SK-N-SH treated with all-trans-retinoic acid at 6 μM for 48 hours (cell line): ENCODE measurements around the gene HOXC13.

Experiments
- ATAC-seq: fragments of 200-7000 bp; cut with Tn5 transposase; 3 replicates; pipeline ENCODE4 v1.9.1; 2020; ENCODE audit warnings: mild to moderate bottlenecking, moderate library complexity
- ARNTL ChIP-seq: fragments of 450-650 bp; formaldehyde crosslinking; IDR thresholded peaks from 2 replicates; pipeline ENCODE4 v1.5.0; 2020; ENCODE audit warnings: low read depth, mild to moderate bottlenecking, moderate library complexity, borderline replicate concordance
- BACH2 ChIP-seq: fragments of 250-450 bp; sonication (Bioruptor Pico); IDR thresholded peaks from 2 replicates; pipeline ENCODE4 v1.9.0; 2021; ENCODE audit warnings: mild to moderate bottlenecking, borderline replicate concordance
- CREB5 ChIP-seq: fragments of 250-450 bp; sonication (Bioruptor Pico); IDR thresholded peaks from 2 replicates; pipeline ENCODE4 v1.5.1; 2020; ENCODE audit warnings: low read depth, mild to moderate bottlenecking, moderate library complexity
- CSDC2 ChIP-seq: fragments of 250-450 bp; sonication (Bioruptor Pico); IDR thresholded peaks from 2 replicates; pipeline ENCODE4 v1.5.0; 2020; ENCODE audit warnings: mild to moderate bottlenecking, moderate library complexity
- CSRNP3 ChIP-seq: fragments of 250-450 bp; sonication (Bioruptor Pico); IDR thresholded peaks from 2 replicates; pipeline ENCODE4 v1.5.1; 2021; ENCODE audit warnings: mild to moderate bottlenecking, moderate library complexity
- ESRRG ChIP-seq: fragments of 250-450 bp; sonication (Bioruptor Pico); IDR thresholded peaks from 2 replicates; pipeline ENCODE4 v1.6.1; 2021; ENCODE audit warnings: mild to moderate bottlenecking
- GLIS3 ChIP-seq: fragments of 250-450 bp; sonication (Bioruptor Pico); IDR thresholded peaks from 2 replicates; pipeline ENCODE4 v1.5.0; 2020; ENCODE audit warnings: mild to moderate bottlenecking, moderate library complexity
- ISL1 ChIP-seq: fragments of 250-450 bp; sonication (Bioruptor Pico); IDR thresholded peaks from 2 replicates; pipeline ENCODE4 v2.1.2; 2022; ENCODE audit warnings: mild to moderate bottlenecking, moderate library complexity
- OSR1 ChIP-seq: fragments of 250-450 bp; sonication (Bioruptor Pico); IDR thresholded peaks from 2 replicates; pipeline ENCODE4 v1.8.0; 2022; ENCODE audit warnings: moderate library complexity, mild to moderate bottlenecking, inconsistent platforms
- POU6F1 ChIP-seq: fragments of 250-450 bp; sonication (Bioruptor Pico); IDR thresholded peaks from 2 replicates; pipeline ENCODE4 v1.8.0; 2021; ENCODE audit warnings: low read depth, mild to moderate bottlenecking, moderate library complexity, borderline replicate concordance
- PPARA ChIP-seq: fragments of 250-450 bp; sonication (Bioruptor Pico); IDR thresholded peaks from 2 replicates; pipeline ENCODE4 v1.5.0; 2020; ENCODE audit warnings: mild to moderate bottlenecking, borderline replicate concordance
- RARB ChIP-seq: fragments of 250-450 bp; sonication (Bioruptor Pico); IDR thresholded peaks from 2 replicates; pipeline ENCODE4 v1.8.0; 2021; ENCODE audit warnings: mild to moderate bottlenecking, moderate library complexity
- SNAI2 ChIP-seq: fragments of 250-450 bp; sonication (Bioruptor Pico); IDR thresholded peaks from 2 replicates; pipeline ENCODE4 v1.5.0; 2020; ENCODE audit warnings: mild to moderate bottlenecking, moderate library complexity
- TCF4 ChIP-seq: fragments of 250-450 bp; sonication (Bioruptor Pico); IDR thresholded peaks from 2 replicates; pipeline ENCODE4 v1.8.0; 2021; ENCODE audit warnings: mild to moderate bottlenecking, moderate library complexity, borderline replicate concordance
- TOX ChIP-seq: fragments of 250-450 bp; sonication (Bioruptor Pico); IDR thresholded peaks from 2 replicates; pipeline ENCODE4 v1.8.0; 2021; ENCODE audit warnings: mild to moderate bottlenecking, moderate library complexity, borderline replicate concordance
- ZFP3 ChIP-seq: fragments of 250-450 bp; sonication (Bioruptor Pico); IDR thresholded peaks from 2 replicates; pipeline ENCODE4 v1.5.0; 2020; ENCODE audit warnings: mild to moderate bottlenecking, moderate library complexity
- ZFP30 ChIP-seq: fragments of 450-650 bp; formaldehyde crosslinking; IDR thresholded peaks from 2 replicates; pipeline ENCODE4 v1.5.0; 2022; ENCODE audit warnings: mild to moderate bottlenecking, moderate library complexity
- ZNF565 ChIP-seq: fragments of 450-650 bp; formaldehyde crosslinking; conservative IDR thresholded peaks from 2 replicates; pipeline ENCODE4 v1.5.0; 2020; ENCODE audit warnings: low read depth, mild to moderate bottlenecking, moderate library complexity
- ZNF70 ChIP-seq: fragments of 450-650 bp; formaldehyde crosslinking; IDR thresholded peaks from 2 replicates; pipeline ENCODE4 v1.5.0; 2020; ENCODE audit warnings: mild to moderate bottlenecking, moderate library complexity
- ZNF8 ChIP-seq: fragments of 450-650 bp; formaldehyde crosslinking; IDR thresholded peaks from 2 replicates; pipeline ENCODE4 v1.5.0; 2020; ENCODE audit warnings: mild to moderate bottlenecking, moderate library complexity
- TF ChIP-seq, protein P1 (sequence below): fragments of 250-450 bp; sonication (Bioruptor Pico); IDR thresholded peaks from 2 replicates; pipeline ENCODE4 v1.5.0; 2020; ENCODE audit warnings: mild to moderate bottlenecking, moderate library complexity

HOXC13 gene

DNA sequence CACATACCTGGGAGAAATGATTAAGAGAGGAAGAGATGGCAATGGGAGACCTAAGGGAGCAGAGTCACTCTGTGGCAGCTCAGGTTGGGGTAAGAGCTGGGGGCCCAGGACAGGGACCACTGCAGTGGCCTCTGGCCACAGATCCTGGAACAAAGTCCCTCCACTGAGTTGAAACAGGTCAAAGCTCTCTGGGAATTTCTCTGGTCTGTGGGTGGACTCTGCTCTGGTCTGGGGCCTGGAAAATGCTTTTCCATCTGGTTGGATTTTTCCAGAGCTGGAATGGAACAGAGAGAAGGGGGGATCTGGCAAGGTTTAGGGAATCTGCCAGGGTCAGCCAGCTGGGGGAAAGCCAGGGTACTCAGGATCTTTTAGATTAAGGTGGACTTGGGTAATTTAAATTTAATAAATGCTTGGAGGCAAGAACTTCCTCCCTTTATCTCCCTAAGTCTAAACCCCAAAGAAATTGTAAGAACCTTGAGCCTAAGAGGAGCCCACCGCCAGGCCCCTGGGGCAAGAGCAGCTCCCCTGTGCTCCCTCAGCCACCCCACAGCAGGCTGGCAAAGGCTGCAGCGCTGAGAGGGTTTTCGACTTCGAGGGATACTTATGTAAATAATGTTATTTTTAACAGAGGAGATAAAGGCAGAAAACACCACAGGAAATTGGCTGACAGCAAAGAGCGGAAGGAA is 50.1 kb downstream of the HOXC13 start:
- peak; percentile 2; the same call in 2 of the 3 replicates for ATAC-seq
- TF ChIP-seq, protein P1, sequence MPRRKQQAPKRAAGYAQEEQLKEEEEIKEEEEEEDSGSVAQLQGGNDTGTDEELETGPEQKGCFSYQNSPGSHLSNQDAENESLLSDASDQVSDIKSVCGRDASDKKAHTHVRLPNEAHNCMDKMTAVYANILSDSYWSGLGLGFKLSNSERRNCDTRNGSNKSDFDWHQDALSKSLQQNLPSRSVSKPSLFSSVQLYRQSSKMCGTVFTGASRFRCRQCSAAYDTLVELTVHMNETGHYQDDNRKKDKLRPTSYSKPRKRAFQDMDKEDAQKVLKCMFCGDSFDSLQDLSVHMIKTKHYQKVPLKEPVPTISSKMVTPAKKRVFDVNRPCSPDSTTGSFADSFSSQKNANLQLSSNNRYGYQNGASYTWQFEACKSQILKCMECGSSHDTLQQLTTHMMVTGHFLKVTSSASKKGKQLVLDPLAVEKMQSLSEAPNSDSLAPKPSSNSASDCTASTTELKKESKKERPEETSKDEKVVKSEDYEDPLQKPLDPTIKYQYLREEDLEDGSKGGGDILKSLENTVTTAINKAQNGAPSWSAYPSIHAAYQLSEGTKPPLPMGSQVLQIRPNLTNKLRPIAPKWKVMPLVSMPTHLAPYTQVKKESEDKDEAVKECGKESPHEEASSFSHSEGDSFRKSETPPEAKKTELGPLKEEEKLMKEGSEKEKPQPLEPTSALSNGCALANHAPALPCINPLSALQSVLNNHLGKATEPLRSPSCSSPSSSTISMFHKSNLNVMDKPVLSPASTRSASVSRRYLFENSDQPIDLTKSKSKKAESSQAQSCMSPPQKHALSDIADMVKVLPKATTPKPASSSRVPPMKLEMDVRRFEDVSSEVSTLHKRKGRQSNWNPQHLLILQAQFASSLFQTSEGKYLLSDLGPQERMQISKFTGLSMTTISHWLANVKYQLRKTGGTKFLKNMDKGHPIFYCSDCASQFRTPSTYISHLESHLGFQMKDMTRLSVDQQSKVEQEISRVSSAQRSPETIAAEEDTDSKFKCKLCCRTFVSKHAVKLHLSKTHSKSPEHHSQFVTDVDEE (CRISPR knock-in tag): no peak
- TF ChIP-seq ZNF565 (CRISPR knock-in tag): no peak
- TF ChIP-seq CSRNP3: no peak
- TF ChIP-seq ZFP30: no peak
- no peak for TF ChIP-seq OSR1
- no peak for TF ChIP-seq PPARA
- TF ChIP-seq TOX: no peak
- no peak for TF ChIP-seq ZNF8
- TF ChIP-seq CSDC2: no peak
- no peak for TF ChIP-seq ZFP3
- TF ChIP-seq SNAI2: no peak
- TF ChIP-seq RARB: no peak

DNA sequence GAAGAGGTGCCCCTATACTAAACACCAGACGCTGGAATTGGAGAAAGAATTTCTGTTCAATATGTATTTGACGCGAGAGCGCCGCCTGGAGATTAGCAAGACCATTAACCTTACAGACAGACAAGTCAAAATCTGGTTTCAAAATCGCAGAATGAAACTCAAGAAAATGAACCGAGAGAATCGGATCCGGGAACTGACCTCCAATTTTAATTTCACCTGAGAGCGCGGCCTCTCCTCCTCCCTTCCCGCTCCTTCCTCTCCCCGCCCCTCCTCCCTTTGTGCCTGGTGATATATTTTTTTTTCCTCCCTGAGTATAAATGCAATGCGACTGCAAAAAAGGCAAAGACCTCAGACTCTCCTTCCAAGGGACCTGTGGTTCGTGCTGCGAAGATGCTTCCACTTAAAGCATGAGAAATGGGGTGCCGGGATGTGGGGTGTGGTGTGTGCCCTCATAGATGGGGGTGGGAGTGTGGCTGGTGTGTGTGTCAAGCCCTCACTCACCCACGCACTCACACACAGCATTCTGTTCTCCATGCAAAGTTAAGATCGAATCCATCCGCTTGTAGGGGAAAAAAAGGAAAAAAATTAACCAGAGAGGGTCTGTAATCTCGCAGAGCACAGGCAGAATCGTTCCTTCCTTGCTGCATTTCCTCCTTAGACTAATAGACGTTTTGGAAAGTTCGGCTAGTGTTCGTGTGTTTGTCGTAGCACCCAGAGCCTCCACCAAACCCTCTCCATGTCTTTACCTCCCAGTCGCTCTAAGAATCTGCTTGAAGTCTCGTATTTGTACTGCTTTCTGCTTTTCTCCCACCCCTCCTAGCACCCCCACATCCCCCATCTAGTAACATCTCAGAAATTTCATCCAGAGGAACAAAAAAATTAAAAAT is 50.8 kb downstream of the HOXC13 start:
- ATAC-seq: peak; percentile 48
- TF ChIP-seq TOX (no peak), GLIS3 (CRISPR knock-in tag) (no peak), ISL1 (no peak), PPARA (no peak), ARNTL (CRISPR knock-in tag) (no peak), CREB5 (CRISPR knock-in tag) (no peak), BACH2 (CRISPR knock-in tag) (no peak), TCF4 (no peak), OSR1 (no peak)

GRCh38 chr12:53990311-53991076 is 51.9 kb downstream of the HOXC13 start:
- ATAC-seq: no peak; the same call in 2 of the 3 replicates
- no peak for TF ChIP-seq CSDC2
- TF ChIP-seq ISL1: no peak
- TF ChIP-seq PPARA: no peak
- no peak for TF ChIP-seq ZNF70 (CRISPR knock-in tag)
- no peak for TF ChIP-seq ESRRG
- no peak for TF ChIP-seq RARB
- no peak for TF ChIP-seq SNAI2
- TF ChIP-seq ZFP3: no peak
- TF ChIP-seq POU6F1 (CRISPR knock-in tag): no peak
- TF ChIP-seq TCF4: no peak
- TF ChIP-seq TOX: no peak
- TF ChIP-seq, protein P1 (CRISPR knock-in tag): no peak
